ENCODE results near the gene SPATA13.

GRCh38 chr13:24123761-24124160, 36.8 kb upstream of the SPATA13 start:
- TF ChIP-seq CTCF (IDR thresholded peaks at IDR 0.05) (no peak), EZH2 (IDR thresholded peaks at IDR 0.05; ENCODE audit: borderline replicate concordance, insufficient read depth, low read depth, low read length, poor library complexity, severe bottlenecking) (no peak)

Data from B cell (primary cell).